ENCODE results near the gene EBNA1BP2. TPM values are rescaled to one million over a fixed set of nuclear protein-coding genes. Genes with fewer than 3 reads are reported as not detected.

Gene EBNA1BP2
- total and polyA plus RNA-seq, 2 of the 13 experiments (the other 11 are each of a cell fraction or from before 2014, with no cell fraction given) = 27.1 to 102 TPM

GRCh38 chr1:43171876-43172526 is at the start of gene EBNA1BP2, which contains the start of gene CFAP57 (continued):
- TF ChIP-seq ZSCAN5A (CRISPR knock-in tag; IDR thresholded peaks at IDR 0.05; ENCODE audit: borderline replicate concordance) (no peak), HOMEZ (CRISPR knock-in tag; IDR thresholded peaks at IDR 0.05; ENCODE audit: low read depth) (no peak), ZNF253 (CRISPR knock-in tag; IDR thresholded peaks at IDR 0.05; ENCODE audit: borderline replicate concordance) (0 out of 2 replicates have a peak, but pooled peaks have one; percentile 20), ZBTB46 (CRISPR knock-in tag; IDR thresholded peaks at IDR 0.05; ENCODE audit: borderline replicate concordance) (0 out of 2 replicates have a peak, but pooled peaks have one; percentile 26), ARNT2 (CRISPR knock-in tag; IDR thresholded peaks at IDR 0.05; ENCODE audit: low read depth) (no peak; the same call in 1 of the 2 replicates), CEBPB (IDR thresholded peaks at IDR 0.05; ENCODE audit: borderline replicate concordance, low read depth, low read length) (no peak), DDIT3 (CRISPR knock-in tag; IDR thresholded peaks at IDR 0.05) (no peak), MXI1 (IDR thresholded peaks at IDR 0.05; ENCODE audit: borderline replicate concordance, low read depth, low read length) (peak; percentile 100), ARNT (IDR thresholded peaks at IDR 0.05) (no peak), TP53 (CRISPR knock-in tag; conservative IDR thresholded peaks at IDR 0.05) (no peak), GTF3A (CRISPR knock-in tag; conservative IDR thresholded peaks at IDR 0.05) (no peak), ZBTB8A (CRISPR knock-in tag; IDR thresholded peaks at IDR 0.05; ENCODE audit: borderline replicate concordance, low read depth) (no peak), ZNF550 (CRISPR knock-in tag; IDR thresholded peaks at IDR 0.05; ENCODE audit: borderline replicate concordance) (no peak), ELF3 (CRISPR knock-in tag; IDR thresholded peaks at IDR 0.05) (peak; percentile 86), ADNP (CRISPR knock-in tag; IDR thresholded peaks at IDR 0.05) (no peak), GFI1 (CRISPR knock-in tag; IDR thresholded peaks at IDR 0.05; ENCODE audit: borderline replicate concordance) (no peak), SIX4 (CRISPR knock-in tag; IDR thresholded peaks at IDR 0.05) (no peak), ZNF580 (CRISPR knock-in tag; IDR thresholded peaks at IDR 0.05; ENCODE audit: borderline replicate concordance, low read depth) (no peak), SIX1 (CRISPR knock-in tag; IDR thresholded peaks at IDR 0.05; ENCODE audit: borderline replicate concordance) (no peak), HNF4G (IDR thresholded peaks at IDR 0.05; ENCODE audit: borderline replicate concordance, low read depth, low read length) (no peak), HNF4G (CRISPR knock-in tag; IDR thresholded peaks at IDR 0.05; ENCODE audit: borderline replicate concordance, low read depth) (peak; percentile 29; the same call in 1 of the 2 replicates), MAF1 (CRISPR knock-in tag; IDR thresholded peaks at IDR 0.05; ENCODE audit: borderline replicate concordance) (no peak)
